Measurements from ENCODE around the gene GORASP1. TPM values are rescaled to one million over a fixed set of nuclear protein-coding genes. Genes with fewer than 3 reads are reported as not detected.

Gene GORASP1
- total RNA-seq, 1 experiment from 2014 or later: 33.3 TPM

- DNase-seq (ENCODE audit: low read depth): no peak
- in situ Hi-C loops (cut with HindIII; ENCODE audit: low pct_unique_long_range_greater_than_20kb, low sequenced_read_pairs): no loop called here
These were observed 35.8 kb upstream of the GORASP1 start for GRCh38 chr3:39143051-39143885.

- in situ Hi-C loops (cut with HindIII; ENCODE audit: low pct_unique_long_range_greater_than_20kb, low sequenced_read_pairs): no loop called here
- no peak for DNase-seq (ENCODE audit: low read depth)
These were observed 34.6 kb upstream of the GORASP1 start for GRCh38 chr3:39142067-39142466.

GRCh38 chr3:39141171-39141995, 34.0 kb upstream of the GORASP1 start:
- in situ Hi-C loops (cut with HindIII; ENCODE audit: low pct_unique_long_range_greater_than_20kb, low sequenced_read_pairs): no loop called here
- DNase-seq (ENCODE audit: low read depth): peak; percentile 9

- in situ Hi-C loops (cut with HindIII; ENCODE audit: low pct_unique_long_range_greater_than_20kb, low sequenced_read_pairs): no loop called here
- DNase-seq (ENCODE audit: low read depth): no peak
These were observed 33.0 kb upstream of the GORASP1 start for GRCh38 chr3:39140341-39140971.

- no peak for DNase-seq (ENCODE audit: low read depth)
These were observed 32.0 kb upstream of the GORASP1 start for GRCh38 chr3:39139442-39139841.

GRCh38 chr3:39138804-39139415, 31.5 kb upstream of the GORASP1 start:
- DNase-seq (ENCODE audit: low read depth): no peak
- in situ Hi-C loops (cut with HindIII; ENCODE audit: low pct_unique_long_range_greater_than_20kb, low sequenced_read_pairs): no loop called here

More at GRCh38 chr3:39139442-39139841, 32.0 kb upstream of the GORASP1 start:
- in situ Hi-C loops (cut with HindIII; ENCODE audit: low pct_unique_long_range_greater_than_20kb, low sequenced_read_pairs): no loop called here

GRCh38 chr3:39137991-39138803, 30.8 kb upstream of the GORASP1 start:
- no peak for DNase-seq (ENCODE audit: low read depth)
- in situ Hi-C loops (cut with HindIII; ENCODE audit: low pct_unique_long_range_greater_than_20kb, low sequenced_read_pairs): no loop called here

GRCh38 chr3:39137435-39137936, 30.1 kb upstream of the GORASP1 start:
- in situ Hi-C loops (cut with HindIII; ENCODE audit: low pct_unique_long_range_greater_than_20kb, low sequenced_read_pairs): no loop called here

GRCh38 chr3:39136533-39137434, 29.4 kb upstream of the GORASP1 start:
- in situ Hi-C loops (cut with HindIII; ENCODE audit: low pct_unique_long_range_greater_than_20kb, low sequenced_read_pairs): no loop called here
- no peak for DNase-seq (ENCODE audit: low read depth)

More at GRCh38 chr3:39137435-39137936, 30.1 kb upstream of the GORASP1 start:
- no peak for DNase-seq (ENCODE audit: low read depth)

- DNase-seq (ENCODE audit: low read depth): no peak
- in situ Hi-C loops (cut with HindIII; ENCODE audit: low pct_unique_long_range_greater_than_20kb, low sequenced_read_pairs): no loop called here
These were observed 27.9 kb upstream of the GORASP1 start for GRCh38 chr3:39135170-39135805.

GRCh38 chr3:39134305-39134704, 26.9 kb upstream of the GORASP1 start:
- no peak for DNase-seq (ENCODE audit: low read depth)
- in situ Hi-C loops (cut with HindIII; ENCODE audit: low pct_unique_long_range_greater_than_20kb, low sequenced_read_pairs): no loop called here

- in situ Hi-C loops (cut with HindIII; ENCODE audit: low pct_unique_long_range_greater_than_20kb, low sequenced_read_pairs): no loop called here
- no peak for DNase-seq (ENCODE audit: low read depth)
These were observed 26.4 kb upstream of the GORASP1 start for GRCh38 chr3:39133822-39134221.

GRCh38 chr3:39133093-39133490, 25.7 kb upstream of the GORASP1 start:
- no peak for DNase-seq (ENCODE audit: low read depth)
- in situ Hi-C loops (cut with HindIII; ENCODE audit: low pct_unique_long_range_greater_than_20kb, low sequenced_read_pairs): no loop called here

- in situ Hi-C loops (cut with HindIII; ENCODE audit: low pct_unique_long_range_greater_than_20kb, low sequenced_read_pairs): no loop called here
- no peak for DNase-seq (ENCODE audit: low read depth)
These were observed 25.0 kb upstream of the GORASP1 start for GRCh38 chr3:39132096-39133092.

- no peak for DNase-seq (ENCODE audit: low read depth)
- in situ Hi-C loops (cut with HindIII; ENCODE audit: low pct_unique_long_range_greater_than_20kb, low sequenced_read_pairs): no loop called here
These were observed 23.4 kb upstream of the GORASP1 start for GRCh38 chr3:39130693-39131265.

All from Caki2 (cell line).